Neural progenitor cell (in vitro differentiated cells): ENCODE data around the gene PLA2G4D.

Experiments used
- EZH2 ChIP-seq: fragments of 200-600 bp; sonication (generic); IDR thresholded peaks from 2 replicates; pipeline ENCODE4 v1.6.1; 2017; ENCODE audit warnings: antibody characterized with exemption, mild to moderate bottlenecking, moderate library complexity
- TF ChIP-seq, protein P1 (sequence below): fragments of 200-600 bp; sonication (generic); IDR thresholded peaks from 2 replicates; pipeline ENCODE4 v1.5.1; 2017; ENCODE audit warnings: antibody characterized with exemption, mild to moderate bottlenecking

- TF ChIP-seq, protein P1, sequence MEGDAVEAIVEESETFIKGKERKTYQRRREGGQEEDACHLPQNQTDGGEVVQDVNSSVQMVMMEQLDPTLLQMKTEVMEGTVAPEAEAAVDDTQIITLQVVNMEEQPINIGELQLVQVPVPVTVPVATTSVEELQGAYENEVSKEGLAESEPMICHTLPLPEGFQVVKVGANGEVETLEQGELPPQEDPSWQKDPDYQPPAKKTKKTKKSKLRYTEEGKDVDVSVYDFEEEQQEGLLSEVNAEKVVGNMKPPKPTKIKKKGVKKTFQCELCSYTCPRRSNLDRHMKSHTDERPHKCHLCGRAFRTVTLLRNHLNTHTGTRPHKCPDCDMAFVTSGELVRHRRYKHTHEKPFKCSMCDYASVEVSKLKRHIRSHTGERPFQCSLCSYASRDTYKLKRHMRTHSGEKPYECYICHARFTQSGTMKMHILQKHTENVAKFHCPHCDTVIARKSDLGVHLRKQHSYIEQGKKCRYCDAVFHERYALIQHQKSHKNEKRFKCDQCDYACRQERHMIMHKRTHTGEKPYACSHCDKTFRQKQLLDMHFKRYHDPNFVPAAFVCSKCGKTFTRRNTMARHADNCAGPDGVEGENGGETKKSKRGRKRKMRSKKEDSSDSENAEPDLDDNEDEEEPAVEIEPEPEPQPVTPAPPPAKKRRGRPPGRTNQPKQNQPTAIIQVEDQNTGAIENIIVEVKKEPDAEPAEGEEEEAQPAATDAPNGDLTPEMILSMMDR, result no peak
- TF ChIP-seq EZH2, result no peak
Measured at GRCh38 chr15:42020713-42021273, 73.6 kb downstream of the PLA2G4D start, which contains the start of gene PLA2G4E.
